ENCODE measurements around the gene LRIG2. TPM values are rescaled to one million over a fixed set of nuclear protein-coding genes. Genes with fewer than 3 reads are reported as not detected.
A peak's percentile ranks its signal among the peaks of the same experiment; 100 is the strongest.

Gene LRIG2
- total and polyA plus RNA-seq, 2 donors (not counting 3 experiments of a cell fraction or from before 2014, with no cell fraction given) = 8.4 to 20.1 TPM

DNA sequence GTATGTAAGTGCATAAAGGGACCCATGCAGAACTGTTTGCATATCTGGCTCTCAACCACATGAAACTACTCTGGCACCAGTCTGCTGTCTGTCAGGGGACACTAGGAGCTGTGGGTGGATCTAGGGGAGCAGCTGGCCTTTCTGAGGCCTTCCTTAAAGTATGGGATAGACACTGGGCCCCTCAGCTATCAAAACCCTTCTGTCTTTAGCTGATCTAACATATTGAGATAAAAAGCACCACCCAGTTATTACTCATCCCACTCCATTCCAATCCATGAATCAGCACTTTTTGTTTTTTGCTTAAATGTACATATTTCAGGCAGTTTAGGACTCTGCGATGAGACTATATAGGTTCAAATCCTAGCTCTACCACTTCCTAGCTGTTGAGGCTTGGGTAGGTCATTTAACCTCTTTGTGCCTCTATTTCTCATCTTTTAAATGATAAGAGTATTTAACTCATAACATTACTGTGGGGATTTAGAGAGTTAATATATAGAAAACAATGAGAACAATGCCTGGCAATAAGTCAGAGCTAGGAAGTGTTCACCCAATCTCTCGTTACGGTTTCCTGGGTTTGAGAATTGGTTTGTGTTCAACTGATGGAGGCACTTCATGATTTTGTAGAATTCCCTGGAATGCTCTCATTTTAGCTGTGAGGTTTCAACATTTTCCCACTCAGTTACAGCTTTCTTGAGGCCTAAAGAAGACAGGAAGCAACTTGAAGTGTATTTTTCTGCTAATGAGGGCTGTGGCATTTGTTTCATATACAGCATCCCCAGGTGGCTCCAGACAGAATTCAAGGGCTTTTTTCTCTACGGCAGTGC lies 68.9 kb downstream of the LRIG2 start:
- ChIA-PET POLR2A (no interaction called here), CTCF (interaction anchor here (0.9 to 4.7 kb wide), 9 partner anchors 8 to 821 kb away, joined by 3 to 52 read pairs (median 4); partner anchors contain the start of genes LRIG2 and PHTF1)
- intact Hi-C loops (cut with micrococcal nuclease) = loop anchor here (2.0 to 5.0 kb wide), 5 partner anchors 249 to 763 kb away; partner anchors contain the start of genes AP4B1, DCLRE1B, MAGI3 and PHTF1
- dilution Hi-C loops (cut with MboI; ENCODE audit: extremely low pct_ligation_motif_present, low sequenced_read_pairs) = no loop called here
- no peak overlapping the region for H3K4me3 ChIP-seq (replicated peaks in 1 of 3; ENCODE audit: insufficient read depth in 1 of 3, low read depth in 1 of 3, low read length in 3 of 3)
- H2AFZ ChIP-seq (ENCODE audit: low read depth, low read length) = peak overlapping the region; percentile 91
- H3K27me3 ChIP-seq (ENCODE audit: control insufficient read depth in 2 of 2, insufficient read depth in 2 of 2, low read length in 2 of 2) = no peaks in the 10 kb centered on the region
- no peaks in the 10 kb centered on the region for H3K36me3 ChIP-seq (ENCODE audit: control insufficient read depth in 2 of 2, extremely low read depth in 1 of 2, insufficient read depth in 2 of 2, low read length in 2 of 2)
- H3K9me1 ChIP-seq (replicated peaks; ENCODE audit: control insufficient read depth, extremely low read depth, insufficient read depth, low read length) = no peaks in the 10 kb centered on the region
- no peak overlapping the region for H3K9ac ChIP-seq (replicated peaks; ENCODE audit: extremely low read depth, insufficient read depth, low read length)
- peak; percentile 72 for FAIRE-seq
- no peaks in the 10 kb centered on the region for H4K20me1 ChIP-seq (replicated peaks; ENCODE audit: control insufficient read depth, extremely low read depth, insufficient read depth, low read length)
- H3K9me3 ChIP-seq (replicated peaks; ENCODE audit: control insufficient read depth, insufficient read depth, low read length) = no peaks in the 10 kb centered on the region
- peak overlapping the region; percentile 42 for H3K4me2 ChIP-seq (ENCODE audit: insufficient read depth, low read length)
- peaks cover 31% of the 10 kb centered on the region for H3K4me1 ChIP-seq (ENCODE audit: control insufficient read depth, extremely low read depth, insufficient read depth, low read length)
- TF ChIP-seq FOS (IDR thresholded peaks at IDR 0.05; ENCODE audit: borderline replicate concordance, insufficient read depth, low read length) (peak; percentile 27), JUN (IDR thresholded peaks at IDR 0.05; ENCODE audit: borderline replicate concordance, insufficient read depth, insufficient read length, low read depth) (no peak), POLR2A (IDR thresholded peaks at IDR 0.05; ENCODE audit: low read depth, low read length) (no peak)
- no peaks in the 10 kb centered on the region for H3K79me2 ChIP-seq (ENCODE audit: control insufficient read depth, insufficient read depth, low read length)
- H3K27ac ChIP-seq (ENCODE audit: insufficient read depth, low read depth, low read length) = peak overlapping the region; percentile 59
- BruUV-seq (replicated peaks) = no TSS peak
- peak; percentile 48 for DNase-seq (ENCODE audit: low read depth, low spot score)

DNA sequence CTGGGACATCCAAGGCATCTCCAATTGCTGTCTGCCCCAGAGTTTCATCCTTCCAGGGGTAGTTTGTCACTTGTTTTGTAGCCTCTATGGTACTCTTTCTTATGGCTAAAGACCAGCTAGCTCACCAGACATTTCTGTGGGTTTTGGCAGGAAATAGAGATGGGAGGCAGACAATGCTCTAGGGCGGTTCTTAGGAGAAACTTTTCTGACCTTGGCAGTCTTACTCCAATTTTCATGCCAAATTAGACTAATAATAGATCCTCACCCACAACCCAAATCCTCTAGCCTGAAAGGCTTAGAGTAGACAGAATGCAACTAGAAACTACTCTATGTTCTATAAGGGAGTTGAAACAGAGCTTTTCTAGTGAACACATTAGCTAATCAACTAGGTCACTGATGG lies 69.8 kb downstream of the LRIG2 start:
- intact Hi-C loops (cut with micrococcal nuclease) = loop anchor here (5.0 kb wide), 2 partner anchors 425 to 670 kb away; partner anchors contain the start of genes PPM1J and RSBN1
- Histone ChIP-seq H3K27me3 (ENCODE audit: control insufficient read depth in 2 of 2, insufficient read depth in 2 of 2, low read length in 2 of 2) (no peaks in the 10 kb centered on the region), H3K4me1 (ENCODE audit: control insufficient read depth, extremely low read depth, insufficient read depth, low read length) (peaks cover 34% of the 10 kb centered on the region), H3K4me2 (ENCODE audit: insufficient read depth, low read length) (peak overlapping the region; percentile 16), H3K9me1 (replicated peaks; ENCODE audit: control insufficient read depth, extremely low read depth, insufficient read depth, low read length) (no peaks in the 10 kb centered on the region), H3K27ac (ENCODE audit: insufficient read depth, low read depth, low read length) (no peak overlapping the region), H3K36me3 (ENCODE audit: control insufficient read depth in 2 of 2, extremely low read depth in 1 of 2, insufficient read depth in 2 of 2, low read length in 2 of 2) (no peaks in the 10 kb centered on the region), H3K4me3 (replicated peaks in 1 of 3; ENCODE audit: insufficient read depth in 1 of 3, low read depth in 1 of 3, low read length in 3 of 3) (no peak overlapping the region), H3K9ac (replicated peaks; ENCODE audit: extremely low read depth, insufficient read depth, low read length) (no peak overlapping the region), H4K20me1 (replicated peaks; ENCODE audit: control insufficient read depth, extremely low read depth, insufficient read depth, low read length) (no peaks in the 10 kb centered on the region), H2AFZ (ENCODE audit: low read depth, low read length) (no peak overlapping the region), H3K79me2 (ENCODE audit: control insufficient read depth, insufficient read depth, low read length) (no peaks in the 10 kb centered on the region), H3K9me3 (replicated peaks; ENCODE audit: control insufficient read depth, insufficient read depth, low read length) (no peaks in the 10 kb centered on the region)
- CTCF ChIA-PET = interaction anchor here (0.9 to 4.7 kb wide), 8 partner anchors 9 to 616 kb away, joined by 3 to 52 read pairs (median 4); partner anchors contain the start of genes LRIG2 and PHTF1
- DNase-seq (ENCODE audit: low read depth, low spot score) (peak; percentile 22), FAIRE-seq (no peak)
- TF ChIP-seq POLR2AphosphoS5 (IDR thresholded peaks at IDR 0.05; ENCODE audit: insufficient read depth, low read depth, low read length) (no peak), GATA2 (IDR thresholded peaks at IDR 0.05; ENCODE audit: insufficient read depth, insufficient read length, low read depth, low read length) (no peak), MYC (IDR thresholded peaks at IDR 0.05; ENCODE audit: low read depth, low read length) (no peak), POLR2A (IDR thresholded peaks at IDR 0.05; ENCODE audit: low read depth, low read length) (no peak), FOS (IDR thresholded peaks at IDR 0.05; ENCODE audit: borderline replicate concordance, insufficient read depth, low read length) (no peak), JUN (IDR thresholded peaks at IDR 0.05; ENCODE audit: borderline replicate concordance, insufficient read depth, insufficient read length, low read depth) (no peak), EZH2 (IDR thresholded peaks at IDR 0.05; ENCODE audit: borderline replicate concordance, low read depth, low read length, severe bottlenecking) (no peak)
- TF ChIP-seq, protein P1, sequence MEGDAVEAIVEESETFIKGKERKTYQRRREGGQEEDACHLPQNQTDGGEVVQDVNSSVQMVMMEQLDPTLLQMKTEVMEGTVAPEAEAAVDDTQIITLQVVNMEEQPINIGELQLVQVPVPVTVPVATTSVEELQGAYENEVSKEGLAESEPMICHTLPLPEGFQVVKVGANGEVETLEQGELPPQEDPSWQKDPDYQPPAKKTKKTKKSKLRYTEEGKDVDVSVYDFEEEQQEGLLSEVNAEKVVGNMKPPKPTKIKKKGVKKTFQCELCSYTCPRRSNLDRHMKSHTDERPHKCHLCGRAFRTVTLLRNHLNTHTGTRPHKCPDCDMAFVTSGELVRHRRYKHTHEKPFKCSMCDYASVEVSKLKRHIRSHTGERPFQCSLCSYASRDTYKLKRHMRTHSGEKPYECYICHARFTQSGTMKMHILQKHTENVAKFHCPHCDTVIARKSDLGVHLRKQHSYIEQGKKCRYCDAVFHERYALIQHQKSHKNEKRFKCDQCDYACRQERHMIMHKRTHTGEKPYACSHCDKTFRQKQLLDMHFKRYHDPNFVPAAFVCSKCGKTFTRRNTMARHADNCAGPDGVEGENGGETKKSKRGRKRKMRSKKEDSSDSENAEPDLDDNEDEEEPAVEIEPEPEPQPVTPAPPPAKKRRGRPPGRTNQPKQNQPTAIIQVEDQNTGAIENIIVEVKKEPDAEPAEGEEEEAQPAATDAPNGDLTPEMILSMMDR (IDR thresholded peaks at IDR 0.05; ENCODE audit: extremely low read depth in 1 of 2, insufficient read depth in 1 of 2, low read depth in 1 of 2, low read length in 2 of 2) = no peak
- TF ChIP-seq, protein P2, sequence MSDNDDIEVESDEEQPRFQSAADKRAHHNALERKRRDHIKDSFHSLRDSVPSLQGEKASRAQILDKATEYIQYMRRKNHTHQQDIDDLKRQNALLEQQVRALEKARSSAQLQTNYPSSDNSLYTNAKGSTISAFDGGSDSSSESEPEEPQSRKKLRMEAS (IDR thresholded peaks at IDR 0.05; ENCODE audit: insufficient read depth, insufficient read length) = no peak
- dilution Hi-C loops (cut with MboI; ENCODE audit: extremely low pct_ligation_motif_present, low sequenced_read_pairs) = no loop called here
- no TSS peak for BruUV-seq (replicated peaks)
- POLR2A ChIA-PET = no interaction called here
